ENCODE results near the gene CCDC13. TPM values are rescaled to one million over a fixed set of nuclear protein-coding genes. Genes with fewer than 3 reads are reported as not detected.
A peak's percentile ranks its signal among the peaks of the same experiment; 100 is the strongest.

CCDC13 gene
- polyA plus RNA-seq, 1 donor from 2014 or later: 1.1 TPM

- no peaks in the 10 kb centered on the region for H3K36me3 Mint-ChIP-seq
- peaks cover 9% of the 10 kb centered on the region for H3K27me3 Mint-ChIP-seq
- H3K27ac Mint-ChIP-seq: peak overlapping the region; percentile 90 to 95 (median 91)
- peak overlapping the region; percentile 92 to 99 (median 97) for H3K4me3 Mint-ChIP-seq
- peaks cover 26 to 36% (median 35%) of the 10 kb centered on the region in 3 donors for H3K4me1 Mint-ChIP-seq
- H3K9me3 Mint-ChIP-seq: no peaks in the 10 kb centered on the region
Observed at GRCh38 chr3:42803414-42804105, 30.5 kb upstream of the CCDC13 start.

- Mint-ChIP-seq H3K4me3 (peak overlapping the region; percentile 92 to 99 (median 97)), H3K36me3 (no peaks in the 10 kb centered on the region), H3K9me3 (no peaks in the 10 kb centered on the region), H3K27me3 (peaks cover 9% of the 10 kb centered on the region), H3K27ac (peak overlapping the region in 1 of 3 donors; percentile 95), H3K4me1 (peaks cover 26 to 36% (median 35%) of the 10 kb centered on the region in 3 donors)
Observed at GRCh38 chr3:42802876-42803413, 29.9 kb upstream of the CCDC13 start.

GRCh38 chr3:42801784-42802183, 28.7 kb upstream of the CCDC13 start:
- Mint-ChIP-seq H3K9me3 (no peaks in the 10 kb centered on the region), H3K27ac (no peak overlapping the region), H3K36me3 (no peaks in the 10 kb centered on the region), H3K27me3 (peaks cover 6% of the 10 kb centered on the region), H3K4me1 (peaks cover 26 to 36% (median 35%) of the 10 kb centered on the region in 3 donors), H3K4me3 (peak overlapping the region in 1 of 4 donors; percentile 12)

DNA sequence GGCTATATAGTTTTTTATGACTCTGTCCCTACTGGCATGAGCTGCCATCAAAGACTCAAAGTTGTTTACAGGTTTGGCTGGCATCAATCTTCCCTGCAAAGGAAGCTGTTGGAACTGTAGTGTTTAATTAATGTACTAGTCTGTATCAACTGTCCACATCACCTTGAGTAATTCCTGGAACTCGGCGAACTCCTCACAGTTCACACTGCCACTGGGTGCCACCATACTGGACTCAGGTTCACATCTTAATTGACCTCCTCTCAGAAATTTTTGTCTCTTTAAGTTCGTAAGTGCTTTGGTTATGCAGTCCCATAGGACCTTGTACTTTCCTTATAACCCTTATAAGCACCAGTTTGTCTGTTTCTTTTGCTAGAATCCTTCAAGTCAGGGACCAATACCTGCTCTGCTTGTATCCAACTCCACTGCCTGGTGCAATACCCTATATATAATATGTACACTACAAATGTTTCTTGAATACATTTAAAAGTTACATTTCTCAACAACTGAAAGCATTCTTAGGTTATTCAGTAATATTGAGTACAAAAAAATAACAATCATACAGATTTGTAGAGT, 28.1 kb upstream of the CCDC13 start:
- Mint-ChIP-seq H3K9me3 (no peaks in the 10 kb centered on the region), H3K27ac (no peak overlapping the region), H3K36me3 (no peaks in the 10 kb centered on the region), H3K4me3 (peak overlapping the region in 1 of 4 donors; percentile 12), H3K4me1 (peaks cover 26 to 36% (median 35%) of the 10 kb centered on the region in 3 donors), H3K27me3 (peaks cover under 1% of the 10 kb centered on the region)

DNA sequence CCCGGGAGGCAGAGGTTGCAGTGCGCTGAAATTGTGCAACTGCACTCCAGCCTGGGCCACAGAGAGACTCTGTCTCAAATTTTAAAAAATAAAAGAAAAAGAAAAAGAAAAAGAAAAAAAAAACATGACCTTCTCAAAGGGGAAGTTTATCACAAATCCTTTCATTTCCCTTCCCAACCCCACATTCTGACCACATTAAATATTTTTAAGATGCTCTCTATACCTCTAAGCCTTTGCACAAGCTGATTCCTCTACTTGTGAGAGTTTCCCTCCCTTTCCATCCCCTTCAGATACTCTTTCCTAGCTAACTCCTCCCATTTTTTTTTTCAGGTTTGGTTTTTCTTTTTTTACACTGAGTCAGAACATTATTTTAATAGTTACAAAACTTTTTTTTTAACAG, 27.2 kb upstream of the CCDC13 start:
- peak overlapping the region in 1 of 3 donors; percentile 61 for H3K27ac Mint-ChIP-seq
- H3K4me1 Mint-ChIP-seq: peaks cover 25 to 36% (median 35%) of the 10 kb centered on the region in 3 donors
- no peaks in the 10 kb centered on the region for H3K27me3 Mint-ChIP-seq
- no peaks in the 10 kb centered on the region for H3K36me3 Mint-ChIP-seq
- H3K9me3 Mint-ChIP-seq: no peaks in the 10 kb centered on the region
- no peak overlapping the region for H3K4me3 Mint-ChIP-seq

- Mint-ChIP-seq H3K4me1 (peaks cover 21 to 32% (median 31%) of the 10 kb centered on the region in 3 donors), H3K9me3 (no peaks in the 10 kb centered on the region), H3K36me3 (no peaks in the 10 kb centered on the region), H3K4me3 (peak overlapping the region in 1 of 4 donors; percentile 4), H3K27me3 (no peaks in the 10 kb centered on the region), H3K27ac (no peak overlapping the region)
Observed at GRCh38 chr3:42799376-42799775, 26.3 kb upstream of the CCDC13 start.

DNA sequence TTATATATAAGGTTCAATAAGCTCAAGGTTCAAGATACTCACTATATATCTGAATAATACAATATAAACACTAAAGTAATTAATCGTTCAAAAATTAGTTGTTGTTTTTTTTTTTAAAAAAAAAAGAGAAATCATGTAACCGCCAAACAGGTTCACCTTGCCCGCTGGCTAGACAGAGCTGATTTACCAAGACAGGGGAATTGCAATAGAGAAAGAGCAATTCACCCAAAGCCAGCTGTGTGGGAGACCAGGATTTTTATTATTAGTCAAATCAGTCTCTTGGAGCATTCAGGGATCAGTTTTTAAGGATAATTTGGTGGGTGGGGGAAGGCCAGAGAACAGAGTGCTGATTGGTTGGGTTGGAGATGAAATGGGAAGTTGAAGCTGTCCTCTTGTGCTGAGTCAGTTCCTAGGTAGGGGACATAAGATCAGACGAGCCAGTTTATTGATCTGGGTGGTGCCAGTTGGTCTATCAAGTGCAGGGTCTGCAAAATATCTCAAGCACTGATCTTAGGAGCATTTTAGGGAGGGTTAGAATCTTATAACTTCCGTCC, 23.4 kb upstream of the CCDC13 start:
- Mint-ChIP-seq H3K9me3 (no peaks in the 10 kb centered on the region), H3K4me1 (peaks cover 6 to 16% (median 13%) of the 10 kb centered on the region in 3 donors), H3K27me3 (no peaks in the 10 kb centered on the region), H3K36me3 (peaks cover 2% of the 10 kb centered on the region), H3K27ac (no peak overlapping the region), H3K4me3 (peak overlapping the region in 1 of 4 donors; percentile 53)

DNA sequence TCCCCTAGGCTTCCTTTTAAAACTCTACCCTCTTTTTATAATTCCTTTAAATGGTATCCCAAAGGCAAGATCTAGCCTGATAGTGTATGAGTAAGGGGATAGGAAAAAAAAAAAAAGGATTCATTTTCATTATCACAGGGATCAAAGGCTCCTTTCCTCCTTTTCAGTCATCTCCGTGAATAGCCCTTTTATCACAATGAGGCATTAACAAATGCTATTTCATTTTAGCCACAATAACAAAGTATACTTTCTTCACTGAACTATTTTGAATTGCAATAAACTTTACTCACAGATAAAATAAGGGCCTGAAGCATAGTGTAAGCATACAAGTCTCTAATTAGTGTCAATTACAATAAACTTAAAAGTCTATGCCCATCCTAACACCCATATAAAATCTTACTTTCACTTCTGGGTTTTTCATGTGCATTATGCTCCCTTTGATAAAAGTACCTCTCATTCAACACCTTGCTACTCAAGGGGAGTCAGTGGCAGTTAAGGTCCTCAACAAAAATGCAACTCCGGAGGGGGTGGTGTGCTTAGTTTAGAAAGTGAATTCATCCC, 22.6 kb upstream of the CCDC13 start:
- Mint-ChIP-seq H3K36me3 (peaks cover 2% of the 10 kb centered on the region), H3K27me3 (no peaks in the 10 kb centered on the region), H3K4me3 (no peak overlapping the region), H3K9me3 (no peaks in the 10 kb centered on the region), H3K4me1 (peaks cover 5 to 11% (median 10%) of the 10 kb centered on the region in 3 donors), H3K27ac (no peak overlapping the region)

- H3K27me3 Mint-ChIP-seq: no peaks in the 10 kb centered on the region
- H3K36me3 Mint-ChIP-seq: peaks cover 6% of the 10 kb centered on the region
- H3K27ac Mint-ChIP-seq: no peak overlapping the region
- H3K4me3 Mint-ChIP-seq: no peak overlapping the region
- H3K9me3 Mint-ChIP-seq: no peaks in the 10 kb centered on the region
- H3K4me1 Mint-ChIP-seq: peaks cover 0 to 7% (median 5%) of the 10 kb centered on the region in 3 donors
Observed at GRCh38 chr3:42790714-42791229, 17.7 kb upstream of the CCDC13 start.

DNA sequence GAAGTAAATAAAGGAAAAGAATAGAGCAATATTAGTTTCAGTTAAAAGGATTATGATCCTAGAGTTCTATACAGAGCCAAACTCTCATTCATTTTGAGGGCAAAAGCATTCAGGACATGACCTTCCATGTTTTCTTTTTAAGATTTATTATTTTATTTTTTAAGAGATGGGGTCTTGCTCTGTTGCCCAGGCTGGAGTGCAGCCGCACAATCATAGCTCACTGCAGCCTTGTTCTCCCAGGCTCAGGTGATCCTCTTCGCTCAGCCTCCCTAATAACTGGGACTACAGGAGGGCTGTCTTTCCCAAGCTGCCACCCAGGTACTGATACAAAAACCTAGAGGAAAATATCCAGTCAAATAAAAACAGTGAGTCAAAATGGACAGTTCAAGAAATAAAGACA, 13.6 kb upstream of the CCDC13 start:
- peaks cover 0 to 8% (median 5%) of the 10 kb centered on the region in 3 donors for H3K4me1 Mint-ChIP-seq
- no peak overlapping the region for H3K27ac Mint-ChIP-seq
- H3K9me3 Mint-ChIP-seq: no peaks in the 10 kb centered on the region
- peaks cover 4% of the 10 kb centered on the region for H3K36me3 Mint-ChIP-seq
- no peak overlapping the region for H3K4me3 Mint-ChIP-seq
- no peaks in the 10 kb centered on the region for H3K27me3 Mint-ChIP-seq

- Mint-ChIP-seq H3K9me3 (no peaks in the 10 kb centered on the region), H3K27ac (no peak overlapping the region), H3K4me3 (no peak overlapping the region), H3K4me1 (peaks cover 0 to 8% (median 5%) of the 10 kb centered on the region in 3 donors), H3K36me3 (peaks cover 4% of the 10 kb centered on the region), H3K27me3 (no peaks in the 10 kb centered on the region)
Observed at GRCh38 chr3:42786212-42786611, 13.2 kb upstream of the CCDC13 start.

- Mint-ChIP-seq H3K4me1 (peaks cover 1 to 4% (median 2%) of the 10 kb centered on the region in 3 donors), H3K9me3 (no peaks in the 10 kb centered on the region), H3K4me3 (peak overlapping the region in 1 of 4 donors; percentile 34), H3K27ac (peak overlapping the region in 2 of 3 donors; percentile 13 to 78), H3K27me3 (no peaks in the 10 kb centered on the region), H3K36me3 (no peaks in the 10 kb centered on the region)
Observed at GRCh38 chr3:42780892-42781700, 8.0 kb upstream of the CCDC13 start.

DNA sequence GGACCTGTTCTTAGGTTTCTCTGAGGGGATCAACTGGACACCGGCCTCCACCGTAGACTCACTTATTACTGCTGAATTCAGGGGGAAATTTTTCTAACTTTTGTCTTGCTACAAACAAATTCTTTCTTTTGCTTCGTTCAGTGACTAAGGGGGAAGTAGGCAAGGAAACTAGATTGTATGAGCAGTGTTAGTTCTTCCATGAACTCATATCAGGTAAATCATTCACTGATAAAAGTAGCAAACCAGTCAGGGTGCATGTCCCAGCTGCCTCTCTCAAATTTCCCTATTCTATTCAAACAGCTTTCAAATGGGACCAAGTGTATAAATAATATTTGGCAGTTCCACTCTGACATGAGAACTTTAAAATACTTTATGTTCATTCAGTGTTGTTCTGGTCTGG, 7.3 kb upstream of the CCDC13 start:
- Mint-ChIP-seq H3K4me1 (peaks cover 1 to 4% (median 2%) of the 10 kb centered on the region in 3 donors), H3K27me3 (no peaks in the 10 kb centered on the region), H3K4me3 (peak overlapping the region in 1 of 4 donors; percentile 34), H3K27ac (peak overlapping the region in 2 of 3 donors; percentile 13 to 78), H3K9me3 (no peaks in the 10 kb centered on the region), H3K36me3 (no peaks in the 10 kb centered on the region)

- Mint-ChIP-seq H3K4me1 (peaks cover 1 to 4% (median 2%) of the 10 kb centered on the region in 3 donors), H3K4me3 (peak overlapping the region in 1 of 4 donors; percentile 21), H3K27ac (no peak overlapping the region), H3K9me3 (no peaks in the 10 kb centered on the region), H3K36me3 (no peaks in the 10 kb centered on the region), H3K27me3 (no peaks in the 10 kb centered on the region)
Observed at GRCh38 chr3:42778644-42779043, 5.6 kb upstream of the CCDC13 start.
